Esophagus squamous epithelium (tissue), 5 donors: Measurements from ENCODE around the gene ACAA1. TPM values are rescaled to one million over a fixed set of nuclear protein-coding genes. Genes with fewer than 3 reads are reported as not detected.
"Not testable (repeated sequence)": the region's sequence is repeated elsewhere in the genome, so short reads cannot be mapped to it uniquely, and the experiment has no call there.

Experiments
- DNase-seq: peaks from one replicate; lab custom pipeline; 2025; lab: John Stamatoyannopoulos, UW
- H3K27ac ChIP-seq, 4 donors: fragments of 200-600 bp; sonication (generic); one replicate each; pipeline ENCODE4 v1.5.1; 2016 to 2019; ENCODE audit warnings: mild to moderate bottlenecking in 1 of 4
- H3K27me3 ChIP-seq, 4 donors: fragments of 200-600 bp; sonication (generic); 1 replicate in 3 of 4; 2 replicates in 1 of 4; pipeline versions ENCODE4 v1.5.1 to v1.6.0; 2017 to 2021; ENCODE audit warnings: antibody characterized with exemption in 1 of 4
- H3K36me3 ChIP-seq, 3 donors: fragments of 200-600 bp; sonication (generic); one replicate each; pipeline ENCODE4 v1.5.1; 2016 to 2019
- H3K4me1 ChIP-seq, 3 donors: fragments of 200-600 bp; sonication (generic); one replicate each; pipeline ENCODE4 v1.5.1; 2017 to 2019
- H3K4me3 ChIP-seq, 4 donors: fragments of 200-600 bp; sonication (generic); 1 replicate in 3 of 4; 2 replicates in 1 of 4; pipeline ENCODE4 v1.5.1; 2016 to 2019; ENCODE audit warnings: mild to moderate bottlenecking in 2 of 4, moderate library complexity in 1 of 4
- H3K9me3 ChIP-seq, 3 donors: fragments of 200-600 bp; sonication (generic); one replicate each; pipeline ENCODE4 v1.5.1; 2016 to 2019
- CTCF ChIP-seq, 6 experiments: fragments of 450-650 bp in 4 of 6; fragments of 200-600 bp in 2 of 6; sonication (generic) in 2 of 6; IDR thresholded peaks; one replicate each; pipeline ENCODE4 v1.5.1; 2016 to 2019; ENCODE audit warnings: antibody characterized with exemption in 6 of 6, mild to moderate bottlenecking in 4 of 6, moderate library complexity in 4 of 6
- POLR2A ChIP-seq, 4 donors: fragments of 450-650 bp; IDR thresholded peaks; one replicate each; pipeline ENCODE4 v1.6.1; 2017; ENCODE audit warnings: antibody characterized with exemption in 4 of 4, mild to moderate bottlenecking in 4 of 4, moderate library complexity in 3 of 4
- WGBS, 2 donors: methylation state at CpG; one replicate each; pipeline ENCODE4 v1.1.5; 2018; 5-methylcytosine and 5-hydroxymethylcytosine counted together
- intact Hi-C: fragments of 100-400 bp; cut with DNase I; formaldehyde crosslinking; loops from one replicate; pipeline ENCODE4 v1.15.0; 2022
- small RNA-seq, 4 donors: library from RNA; depleted of rRNA; stranded (forward); fragments of <200 nt; gene quantifications; one replicate each; pipeline ENCODE3, GENCODE V24; 2016
- total RNA-seq, 4 donors: library from RNA; depleted of rRNA; stranded (reverse); fragments of >200 nt; gene quantifications; one replicate each; pipeline ENCODE4 v1.1.0, GENCODE V29; 2016
- donor health status: DM: yes; HTN: yes; CAD: no.

ACAA1 gene
- total RNA-seq, 4 donors from 2014 or later: 63.5 to 75.2 (median 68.7) TPM

- no peak for DNase-seq
- 84 to 88% methylated on average over 6 to 8 of the region's 11 CpGs for WGBS, 2 donors
- intact Hi-C loops: no loop called here
Measured at GRCh38 chr3:38085311-38085942, 51.5 kb downstream of the ACAA1 start.

GRCh38 chr3:38084334-38085310 lies 52.3 kb downstream of the ACAA1 start:
- TF ChIP-seq POLR2A (IDR thresholded peaks at IDR 0.05): no peak
- no peak for TF ChIP-seq CTCF (IDR thresholded peaks at IDR 0.05)
- H3K27ac ChIP-seq: no peak overlapping the region
- DNase-seq: no peak
- H3K27me3 ChIP-seq: no peaks in the 10 kb centered on the region
- H3K9me3 ChIP-seq: peaks cover 0 to 29% (median 0%) of the 10 kb centered on the region in 3 donors
- H3K36me3 ChIP-seq: no peaks in the 10 kb centered on the region
- intact Hi-C loops: no loop called here
- 60% methylated on average over 6 of the region's 7 CpGs for WGBS, 2 donors
- H3K4me1 ChIP-seq: no peaks in the 10 kb centered on the region
- H3K4me3 ChIP-seq: no peak overlapping the region

More at GRCh38 chr3:38085311-38085942, 51.5 kb downstream of the ACAA1 start:
- no peak overlapping the region for H3K27ac ChIP-seq
- no peaks in the 10 kb centered on the region for H3K27me3 ChIP-seq
- TF ChIP-seq CTCF (IDR thresholded peaks at IDR 0.05) (no peak), POLR2A (IDR thresholded peaks at IDR 0.05) (no peak)
- H3K9me3 ChIP-seq: peaks cover 0 to 29% (median 0%) of the 10 kb centered on the region in 3 donors
- H3K36me3 ChIP-seq: no peaks in the 10 kb centered on the region
- no peaks in the 10 kb centered on the region for H3K4me1 ChIP-seq
- no peak overlapping the region for H3K4me3 ChIP-seq

GRCh38 chr3:38083871-38084333 lies 53.0 kb downstream of the ACAA1 start:
- no peaks in the 10 kb centered on the region for H3K4me1 ChIP-seq
- 87 to 88% methylated on average over 13 of the region's 13 CpGs for WGBS, 2 donors
- no peaks in the 10 kb centered on the region for H3K36me3 ChIP-seq
- no peaks in the 10 kb centered on the region for H3K27me3 ChIP-seq
- H3K4me3 ChIP-seq: no peak overlapping the region
- intact Hi-C loops: no loop called here
- no peak for DNase-seq
- TF ChIP-seq POLR2A (IDR thresholded peaks at IDR 0.05) (no peak), CTCF (IDR thresholded peaks at IDR 0.05) (no peak)
- peaks cover 0 to 29% (median 0%) of the 10 kb centered on the region in 3 donors for H3K9me3 ChIP-seq
- no peak overlapping the region for H3K27ac ChIP-seq

DNA sequence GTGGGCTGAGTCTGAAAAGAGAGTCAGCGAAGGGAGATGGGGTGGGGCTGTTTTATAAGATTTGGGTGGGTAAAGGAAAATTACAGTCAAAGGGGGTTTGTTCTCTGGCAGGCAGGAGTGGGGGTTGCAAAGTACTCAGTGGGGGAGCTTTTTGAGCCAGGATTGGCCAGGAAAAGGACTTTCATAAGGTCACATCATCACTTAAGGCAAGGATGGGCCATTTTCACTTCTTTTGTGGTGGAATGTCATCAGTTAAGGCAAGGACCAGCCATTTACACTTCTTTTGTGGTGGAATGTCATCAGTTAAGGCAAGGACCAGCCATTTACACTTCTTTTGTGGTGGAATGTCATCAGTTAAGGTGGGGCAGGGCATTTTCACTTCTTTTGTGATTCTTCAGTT lies 53.7 kb downstream of the ACAA1 start:
- H3K27me3 ChIP-seq, intact Hi-C loops, H3K4me1 ChIP-seq, H3K27ac ChIP-seq, H3K4me3 ChIP-seq, DNase-seq, H3K36me3 ChIP-seq: not testable (repeated sequence)
- peaks cover 0 to 29% (median 0%) of the 10 kb centered on the region in 3 donors for H3K9me3 ChIP-seq
- no CpG with 5 or more reads among the region's 1 CpG for WGBS, 2 donors

- DNase-seq, H3K27ac ChIP-seq, H3K27me3 ChIP-seq, H3K4me1 ChIP-seq, H3K36me3 ChIP-seq, H3K4me3 ChIP-seq, intact Hi-C loops: not testable (repeated sequence)
- 50% methylated on average over 1 of the region's 16 CpGs; no CpG with 5 or more reads in 1 of the 2 donors for WGBS, 2 donors
- H3K9me3 ChIP-seq: peaks cover 0 to 29% (median 0%) of the 10 kb centered on the region in 3 donors
Measured at GRCh38 chr3:38082296-38082695, 54.6 kb downstream of the ACAA1 start.

DNA sequence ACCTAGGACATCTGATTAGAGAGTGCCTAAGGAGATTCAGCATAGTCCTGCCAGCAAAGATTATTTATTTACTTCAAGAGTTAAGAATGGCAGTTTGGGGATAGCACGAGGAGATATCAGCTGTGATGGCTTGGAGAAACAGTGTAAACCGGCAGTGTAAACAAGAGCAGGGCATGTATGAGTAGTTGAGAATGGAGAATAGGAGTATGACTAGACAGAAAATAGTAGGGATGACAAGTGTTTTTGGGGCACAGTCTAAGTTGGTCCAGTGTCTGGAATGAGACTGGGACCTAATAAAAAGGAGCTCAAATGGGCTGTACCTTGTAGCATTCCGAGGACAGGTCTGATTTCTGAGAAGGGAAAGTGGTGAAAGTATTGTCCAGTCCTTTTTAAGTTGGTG lies 59.9 kb downstream of the ACAA1 start:
- H3K9me3 ChIP-seq, H3K4me1 ChIP-seq, H3K27me3 ChIP-seq, H3K4me3 ChIP-seq, intact Hi-C loops, DNase-seq, H3K27ac ChIP-seq, H3K36me3 ChIP-seq: not testable (repeated sequence)
- WGBS, 2 donors: 51 to 57% methylated on average over 3 of the region's 3 CpGs

Small RNA genes within 50 kb of the gene (small RNA-seq; reads per million reads assigned to genes)
- gene RF00019: 0 reads per million in 4 donors

Other genes starting within 250 kb of the ACAA1 start
- 10 to 100 TPM in 1 of 4 donors, 1 to 10 TPM in 3; 5.5 to 13.0 (median 6.1) TPM for gene VILL, start 146.3 kb downstream of the ACAA1 start, total RNA-seq
- gene PLCD1, start 107.5 kb downstream of the ACAA1 start, total RNA-seq: 10 to 100 TPM; 24.2 to 37.9 (median 35.0) TPM
- gene DLEC1, start 97.9 kb downstream of the ACAA1 start, total RNA-seq: under 1 TPM in 1 of 4 donors, not detected in 3; 0.19 TPM
- 10 to 100 TPM; 42.5 to 77.1 (median 60.2) TPM for gene MYD88, start 1.5 kb upstream of the ACAA1 start, total RNA-seq
- gene OXSR1, start 28.4 kb upstream of the ACAA1 start, total RNA-seq: 10 to 100 TPM; 28.8 to 48.2 (median 37.6) TPM
- under 1 TPM in 2 of 4 donors, not detected in 2; 0.48 to 0.76 TPM for gene SLC22A13, start 128.7 kb upstream of the ACAA1 start, total RNA-seq
- gene SLC22A14, start 145.2 kb upstream of the ACAA1 start, total RNA-seq: under 1 TPM in 2 of 4 donors, not detected in 2; 0.19 to 0.53 TPM
- 1 to 10 TPM; 2.4 to 5.0 (median 2.5) TPM for gene XYLB, start 209.7 kb upstream of the ACAA1 start, total RNA-seq